Prostate gland (tissue), 2 donors: ENCODE measurements around the gene CYP46A1. TPM values are rescaled to one million over a fixed set of nuclear protein-coding genes. Genes with fewer than 3 reads are reported as not detected.

Experiments
- DNase-seq: peaks from one replicate; pipeline ENCODE4 v3.0.0-alpha.2; 2019; ENCODE audit warnings: low spot score
- H3K27ac ChIP-seq, 2 donors: fragments of 200-600 bp; sonication (generic); 2 replicates each; pipeline ENCODE4 v1.5.1; 2017 to 2019
- H3K27me3 ChIP-seq: fragments of 200-600 bp; sonication (generic); replicated peaks from 2 replicates; pipeline ENCODE4 v1.5.1; 2019; ENCODE audit not compliant: insufficient read depth
- H3K36me3 ChIP-seq, 2 donors: fragments of 200-600 bp; sonication (generic); 1 replicate in 1 of 2; 2 replicates in 1 of 2; pipeline versions ENCODE4 v1.5.1 to v1.8.1; 2017 to 2019
- H3K4me1 ChIP-seq: fragments of 200-600 bp; sonication (generic); replicated peaks from 2 replicates; pipeline ENCODE4 v1.5.1; 2019
- H3K4me3 ChIP-seq, 2 donors: fragments of 200-600 bp; sonication (generic); 2 replicates each; pipeline ENCODE4 v1.5.1; 2017 to 2019
- H3K9me3 ChIP-seq: fragments of 200-600 bp; sonication (generic); 2 replicates; pipeline ENCODE4 v1.5.1; 2017
- CTCF ChIP-seq, 4 experiments: fragments of 200-600 bp in 2 of 4; fragments of 450-650 bp in 2 of 4; sonication (generic) in 2 of 4; IDR thresholded peaks; 1 replicate in 3 of 4; 2 replicates in 1 of 4; pipeline ENCODE4 v1.5.1; 2016 to 2019; ENCODE audit warnings: antibody characterized with exemption in 4 of 4, mild to moderate bottlenecking in 2 of 4, moderate library complexity in 2 of 4
- POLR2A ChIP-seq: fragments of 450-650 bp; IDR thresholded peaks from one replicate; pipeline ENCODE4 v1.6.1; 2016; ENCODE audit warnings: antibody characterized with exemption, mild to moderate bottlenecking
- POLR2AphosphoS5 ChIP-seq: sonication (generic); formaldehyde crosslinking; IDR thresholded peaks from one replicate; pipeline ENCODE4 v1.6.1; 2017; ENCODE audit warnings: antibody characterized with exemption
- WGBS: methylation state at CpG from one replicate; pipeline ENCODE4 v1.1.5; 2018; 5-methylcytosine and 5-hydroxymethylcytosine counted together
- intact Hi-C: fragments of 100-400 bp; cut with DNase I; formaldehyde crosslinking; loops from one replicate; pipeline ENCODE4 v1.14.2; 2022
- total RNA-seq, 2 donors: library from RNA; depleted of rRNA; stranded (reverse); fragments of >200 nt; gene quantifications; one replicate each; pipeline ENCODE4 v1.1.0, GENCODE V29; 2016

Gene CYP46A1
- total RNA-seq, 2 donors from 2014 or later: 0.46 to 6.5 TPM

- intact Hi-C loops: no loop called here
- 51% methylated on average over 21 of the region's 23 CpGs for WGBS
- Histone ChIP-seq H3K4me1 (peaks cover 3% of the 10 kb centered on the region), H3K4me3 (no peak overlapping the region), H3K36me3 (no peaks in the 10 kb centered on the region), H3K27me3 (no peaks in the 10 kb centered on the region), H3K9me3 (no peaks in the 10 kb centered on the region), H3K27ac (no peak overlapping the region)
- no peak for DNase-seq
- no peak for TF ChIP-seq POLR2A
Measured at GRCh38 chr14:99749763-99750715, 65.9 kb downstream of the CYP46A1 start.

- H3K36me3 ChIP-seq: no peaks in the 10 kb centered on the region
- TF ChIP-seq POLR2A (no peak), POLR2AphosphoS5 (no peak), CTCF (IDR thresholded peaks at IDR 0.05) (no peak)
- WGBS: 95% methylated on average over 11 of the region's 11 CpGs
- no peaks in the 10 kb centered on the region for H3K27me3 ChIP-seq
- intact Hi-C loops: no loop called here
- H3K9me3 ChIP-seq: no peaks in the 10 kb centered on the region
- H3K27ac ChIP-seq: no peak overlapping the region
- no peak overlapping the region for H3K4me3 ChIP-seq
- H3K4me1 ChIP-seq: peaks cover 3% of the 10 kb centered on the region
- no peak for DNase-seq
Measured at GRCh38 chr14:99750746-99751450, 66.8 kb downstream of the CYP46A1 start.

GRCh38 chr14:99751539-99752485, 67.7 kb downstream of the CYP46A1 start:
- H3K36me3 ChIP-seq: no peaks in the 10 kb centered on the region
- H3K4me3 ChIP-seq: no peak overlapping the region
- 60% methylated on average over 25 of the region's 25 CpGs for WGBS
- no peak for DNase-seq
- intact Hi-C loops: no loop called here
- no peaks in the 10 kb centered on the region for H3K9me3 ChIP-seq
- no peak for TF ChIP-seq POLR2AphosphoS5
- TF ChIP-seq CTCF (IDR thresholded peaks at IDR 0.05): no peak
- TF ChIP-seq POLR2A: no peak
- H3K27ac ChIP-seq: peak overlapping the region in 1 of 2 donors; percentile 0
- H3K4me1 ChIP-seq: no peaks in the 10 kb centered on the region
- no peaks in the 10 kb centered on the region for H3K27me3 ChIP-seq

- WGBS: 21% methylated on average over 9 of the region's 9 CpGs
- no peak for TF ChIP-seq POLR2AphosphoS5
- TF ChIP-seq POLR2A: no peak
- TF ChIP-seq CTCF (IDR thresholded peaks at IDR 0.05): no peak
- H3K4me1 ChIP-seq: no peaks in the 10 kb centered on the region
Measured at GRCh38 chr14:99752486-99753121, 68.5 kb downstream of the CYP46A1 start.

More at GRCh38 chr14:99752486-99753121, 68.5 kb downstream of the CYP46A1 start:
- intact Hi-C loops: no loop called here
- no peak for DNase-seq
- Histone ChIP-seq H3K4me3 (no peak overlapping the region), H3K27me3 (no peaks in the 10 kb centered on the region), H3K9me3 (no peaks in the 10 kb centered on the region), H3K36me3 (no peaks in the 10 kb centered on the region), H3K27ac (peak overlapping the region in 1 of 2 donors; percentile 0)
